ENCODE results near the gene SLC9A9. TPM values are rescaled to one million over a fixed set of nuclear protein-coding genes. Genes with fewer than 3 reads are reported as not detected.

The SLC9A9 gene
- total and polyA plus RNA-seq, 2 donors = 20.5 to 21.2 TPM

- DNase-seq (ENCODE audit: low read depth in 6 of 9, low spot score in 9 of 9) = no peak
Observed at GRCh38 chr3:143559296-143559695, 289.0 kb downstream of the SLC9A9 start.

GRCh38 chr3:143552851-143553250 lies 295.4 kb downstream of the SLC9A9 start:
- H3K4me3 ChIP-seq (ENCODE audit: low read length in 2 of 2) = no peak overlapping the region
- H3K27me3 ChIP-seq (ENCODE audit: control insufficient read depth in 2 of 2, insufficient read depth in 1 of 2, low read length in 1 of 2) = no peaks in the 10 kb centered on the region
- over 99% methylated on average over 3 of the region's 3 CpGs for WGBS
- no peak overlapping the region for H3K27ac ChIP-seq (ENCODE audit: low read depth in 1 of 2, low read length in 1 of 2)
- H3K36me3 ChIP-seq (ENCODE audit: control insufficient read depth in 2 of 2, insufficient read depth in 2 of 2, low read length in 1 of 2) = no peaks in the 10 kb centered on the region
- no peak for DNase-seq (ENCODE audit: low read depth in 6 of 9, low spot score in 9 of 9)
- peaks cover 0 to 4% of the 10 kb centered on the region in 2 donors for H3K9me3 ChIP-seq (ENCODE audit: control insufficient read depth in 2 of 2, insufficient read depth in 1 of 2, low read length in 1 of 2)
- H3K4me1 ChIP-seq (ENCODE audit: control insufficient read depth in 2 of 2, insufficient read depth in 2 of 2, low read length in 2 of 2) = no peaks in the 10 kb centered on the region

More at GRCh38 chr3:143559296-143559695, 289.0 kb downstream of the SLC9A9 start:
- H3K27ac ChIP-seq (ENCODE audit: low read depth in 1 of 2, low read length in 1 of 2) = no peak overlapping the region
- peaks cover 1 to 7% of the 10 kb centered on the region in 2 donors for H3K9me3 ChIP-seq (ENCODE audit: control insufficient read depth in 2 of 2, insufficient read depth in 1 of 2, low read length in 1 of 2)
- no peaks in the 10 kb centered on the region for H3K27me3 ChIP-seq (ENCODE audit: control insufficient read depth in 2 of 2, insufficient read depth in 1 of 2, low read length in 1 of 2)
- H3K4me1 ChIP-seq (ENCODE audit: control insufficient read depth in 2 of 2, insufficient read depth in 2 of 2, low read length in 2 of 2) = peaks cover 0 to 3% of the 10 kb centered on the region in 2 donors
- WGBS = 95% methylated on average over 3 of the region's 3 CpGs
- H3K36me3 ChIP-seq (ENCODE audit: control insufficient read depth in 2 of 2, insufficient read depth in 2 of 2, low read length in 1 of 2) = no peaks in the 10 kb centered on the region
- no peak overlapping the region for H3K4me3 ChIP-seq (ENCODE audit: low read length in 2 of 2)

- Histone ChIP-seq H3K27me3 (ENCODE audit: control insufficient read depth in 2 of 2, insufficient read depth in 1 of 2, low read length in 1 of 2) (no peaks in the 10 kb centered on the region), H3K27ac (ENCODE audit: low read depth in 1 of 2, low read length in 1 of 2) (no peak overlapping the region), H3K36me3 (ENCODE audit: control insufficient read depth in 2 of 2, insufficient read depth in 2 of 2, low read length in 1 of 2) (no peaks in the 10 kb centered on the region), H3K4me1 (ENCODE audit: control insufficient read depth in 2 of 2, insufficient read depth in 2 of 2, low read length in 2 of 2) (no peaks in the 10 kb centered on the region), H3K9me3 (ENCODE audit: control insufficient read depth in 2 of 2, insufficient read depth in 1 of 2, low read length in 1 of 2) (peaks cover 0 to 2% of the 10 kb centered on the region in 2 donors), H3K4me3 (ENCODE audit: low read length in 2 of 2) (no peak overlapping the region)
- peak in 3 of 9 donors; percentile 2 to 12 (median 5) for DNase-seq (ENCODE audit: low read depth in 6 of 9, low spot score in 9 of 9)
- 98% methylated on average over 2 of the region's 2 CpGs for WGBS
Observed at GRCh38 chr3:143551761-143552160, 296.5 kb downstream of the SLC9A9 start.

- Histone ChIP-seq H3K36me3 (ENCODE audit: control insufficient read depth in 2 of 2, insufficient read depth in 2 of 2, low read length in 1 of 2) (no peaks in the 10 kb centered on the region), H3K27me3 (ENCODE audit: control insufficient read depth in 2 of 2, insufficient read depth in 1 of 2, low read length in 1 of 2) (no peaks in the 10 kb centered on the region), H3K4me3 (ENCODE audit: low read length in 2 of 2) (no peak overlapping the region), H3K9me3 (ENCODE audit: control insufficient read depth in 2 of 2, insufficient read depth in 1 of 2, low read length in 1 of 2) (peaks cover 0 to 2% of the 10 kb centered on the region in 2 donors), H3K4me1 (ENCODE audit: control insufficient read depth in 2 of 2, insufficient read depth in 2 of 2, low read length in 2 of 2) (no peaks in the 10 kb centered on the region), H3K27ac (ENCODE audit: low read depth in 1 of 2, low read length in 1 of 2) (no peak overlapping the region)
- 97% methylated on average over 2 of the region's 2 CpGs for WGBS
- no peak for DNase-seq (ENCODE audit: low read depth in 6 of 9, low spot score in 9 of 9)
Observed at GRCh38 chr3:143548861-143549497, 299.3 kb downstream of the SLC9A9 start.

- Histone ChIP-seq H3K27ac (ENCODE audit: low read depth in 1 of 2, low read length in 1 of 2) (no peak overlapping the region), H3K4me1 (ENCODE audit: control insufficient read depth in 2 of 2, insufficient read depth in 2 of 2, low read length in 2 of 2) (no peaks in the 10 kb centered on the region), H3K36me3 (ENCODE audit: control insufficient read depth in 2 of 2, insufficient read depth in 2 of 2, low read length in 1 of 2) (no peaks in the 10 kb centered on the region), H3K27me3 (ENCODE audit: control insufficient read depth in 2 of 2, insufficient read depth in 1 of 2, low read length in 1 of 2) (no peaks in the 10 kb centered on the region), H3K4me3 (ENCODE audit: low read length in 2 of 2) (no peak overlapping the region), H3K9me3 (ENCODE audit: control insufficient read depth in 2 of 2, insufficient read depth in 1 of 2, low read length in 1 of 2) (peaks cover 0 to 2% of the 10 kb centered on the region in 2 donors)
- no peak for DNase-seq (ENCODE audit: low read depth in 6 of 9, low spot score in 9 of 9)
- 98% methylated on average over 3 of the region's 3 CpGs for WGBS
Observed at GRCh38 chr3:143548393-143548792, 299.9 kb downstream of the SLC9A9 start.

- whole genome bisulfite sequencing = 95% methylated on average over 2 of the region's 2 CpGs
- H3K27me3 ChIP-seq (ENCODE audit: control insufficient read depth in 2 of 2, insufficient read depth in 1 of 2, low read length in 1 of 2) = no peaks in the 10 kb centered on the region
- H3K4me3 ChIP-seq (ENCODE audit: low read length in 2 of 2) = no peak overlapping the region
- no peak for DNase-seq (ENCODE audit: low read depth in 6 of 9, low spot score in 9 of 9)
- peaks cover 0 to 10% of the 10 kb centered on the region in 2 donors for H3K4me1 ChIP-seq (ENCODE audit: control insufficient read depth in 2 of 2, insufficient read depth in 2 of 2, low read length in 2 of 2)
- no peaks in the 10 kb centered on the region for H3K9me3 ChIP-seq (ENCODE audit: control insufficient read depth in 2 of 2, insufficient read depth in 1 of 2, low read length in 1 of 2)
- no peak overlapping the region for H3K27ac ChIP-seq (ENCODE audit: low read depth in 1 of 2, low read length in 1 of 2)
- no peaks in the 10 kb centered on the region for H3K36me3 ChIP-seq (ENCODE audit: control insufficient read depth in 2 of 2, insufficient read depth in 2 of 2, low read length in 1 of 2)
Observed at GRCh38 chr3:143538577-143538981, 309.7 kb downstream of the SLC9A9 start.

GRCh38 chr3:143538061-143538460 lies 310.2 kb downstream of the SLC9A9 start:
- H3K4me1 ChIP-seq (ENCODE audit: control insufficient read depth in 2 of 2, insufficient read depth in 2 of 2, low read length in 2 of 2) = peaks cover 0 to 10% of the 10 kb centered on the region in 2 donors
- WGBS = 96% methylated on average over 1 of the region's 1 CpG
- no peaks in the 10 kb centered on the region for H3K27me3 ChIP-seq (ENCODE audit: control insufficient read depth in 2 of 2, insufficient read depth in 1 of 2, low read length in 1 of 2)
- no peaks in the 10 kb centered on the region for H3K9me3 ChIP-seq (ENCODE audit: control insufficient read depth in 2 of 2, insufficient read depth in 1 of 2, low read length in 1 of 2)
- H3K27ac ChIP-seq (ENCODE audit: low read depth in 1 of 2, low read length in 1 of 2) = no peak overlapping the region
- H3K4me3 ChIP-seq (ENCODE audit: low read length in 2 of 2) = no peak overlapping the region
- DNase-seq (ENCODE audit: low read depth in 6 of 9, low spot score in 9 of 9) = no peak
- no peaks in the 10 kb centered on the region for H3K36me3 ChIP-seq (ENCODE audit: control insufficient read depth in 2 of 2, insufficient read depth in 2 of 2, low read length in 1 of 2)

GRCh38 chr3:143536817-143537535 lies 311.3 kb downstream of the SLC9A9 start:
- WGBS = 97% methylated on average over 3 of the region's 3 CpGs
- no peaks in the 10 kb centered on the region for H3K27me3 ChIP-seq (ENCODE audit: control insufficient read depth in 2 of 2, insufficient read depth in 1 of 2, low read length in 1 of 2)
- H3K4me1 ChIP-seq (ENCODE audit: control insufficient read depth in 2 of 2, insufficient read depth in 2 of 2, low read length in 2 of 2) = peaks cover 0 to 10% of the 10 kb centered on the region in 2 donors
- H3K4me3 ChIP-seq (ENCODE audit: low read length in 2 of 2) = no peak overlapping the region
- no peak overlapping the region for H3K27ac ChIP-seq (ENCODE audit: low read depth in 1 of 2, low read length in 1 of 2)
- peak in 1 of 9 donors; percentile 7 for DNase-seq (ENCODE audit: low read depth in 6 of 9, low spot score in 9 of 9)
- H3K36me3 ChIP-seq (ENCODE audit: control insufficient read depth in 2 of 2, insufficient read depth in 2 of 2, low read length in 1 of 2) = no peaks in the 10 kb centered on the region
- no peaks in the 10 kb centered on the region for H3K9me3 ChIP-seq (ENCODE audit: control insufficient read depth in 2 of 2, insufficient read depth in 1 of 2, low read length in 1 of 2)

GRCh38 chr3:143535994-143536784 lies 312.1 kb downstream of the SLC9A9 start:
- no peak for DNase-seq (ENCODE audit: low read depth in 6 of 9, low spot score in 9 of 9)
- Histone ChIP-seq H3K4me1 (ENCODE audit: control insufficient read depth in 2 of 2, insufficient read depth in 2 of 2, low read length in 2 of 2) (peaks cover 0 to 10% of the 10 kb centered on the region in 2 donors), H3K9me3 (ENCODE audit: control insufficient read depth in 2 of 2, insufficient read depth in 1 of 2, low read length in 1 of 2) (no peaks in the 10 kb centered on the region), H3K4me3 (ENCODE audit: low read length in 2 of 2) (no peak overlapping the region), H3K27me3 (ENCODE audit: control insufficient read depth in 2 of 2, insufficient read depth in 1 of 2, low read length in 1 of 2) (no peaks in the 10 kb centered on the region), H3K36me3 (ENCODE audit: control insufficient read depth in 2 of 2, insufficient read depth in 2 of 2, low read length in 1 of 2) (no peaks in the 10 kb centered on the region), H3K27ac (ENCODE audit: low read depth in 1 of 2, low read length in 1 of 2) (no peak overlapping the region)
- 95% methylated on average over 3 of the region's 3 CpGs for WGBS
